ENCODE data around the gene SHISAL1. TPM values are rescaled to one million over a fixed set of nuclear protein-coding genes. Genes with fewer than 3 reads are reported as not detected.

SHISAL1 gene
- total RNA-seq, 1 experiment from 2014 or later: 2.9 TPM

DNA sequence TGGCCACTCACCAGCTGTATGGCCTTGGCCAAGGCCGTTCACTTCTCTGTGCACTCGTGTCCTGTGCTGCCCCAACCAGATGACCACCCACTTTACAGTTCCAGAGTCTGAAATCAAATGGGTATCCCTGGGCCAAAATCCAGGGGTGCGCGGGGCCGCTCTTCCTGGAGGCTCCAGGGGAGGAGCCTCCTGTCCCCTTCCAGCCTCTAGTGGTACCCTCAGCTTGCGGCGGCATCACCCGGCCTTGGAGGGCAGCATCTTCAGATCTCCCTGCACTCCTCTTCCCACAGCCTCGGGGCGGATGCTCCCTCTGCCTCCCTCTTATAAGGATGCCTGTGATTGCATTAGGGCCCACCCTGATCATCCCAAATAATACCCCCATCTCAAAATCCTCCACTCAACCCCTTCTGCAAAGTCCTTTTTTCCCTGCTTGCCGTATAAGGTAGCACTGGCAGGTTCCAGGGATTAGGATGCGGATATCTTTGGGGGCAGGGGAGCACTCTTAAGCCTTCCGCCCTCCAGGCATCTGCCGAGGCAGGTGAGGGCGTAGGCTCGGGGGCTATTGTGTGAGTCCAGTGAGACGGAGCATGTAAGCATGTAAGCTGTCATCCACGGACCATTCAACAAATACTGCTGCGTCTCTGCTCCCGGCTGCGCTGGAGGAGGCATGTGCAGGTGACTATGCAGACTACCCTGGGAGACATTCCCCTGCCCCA is 24.4 kb upstream of the SHISAL1 start:
- Histone ChIP-seq H4K20me1 (ENCODE audit: control insufficient read depth, insufficient read depth, insufficient read length) (no peaks in the 10 kb centered on the region), H4K8ac (replicated peaks; ENCODE audit: insufficient read length, low read depth, low read length) (no peak overlapping the region), H2BK5ac (ENCODE audit: insufficient read length, low read length) (no peak overlapping the region), H3K9ac (ENCODE audit: extremely low read depth, insufficient read length, low read length) (no peak overlapping the region), H3K27ac (ENCODE audit: insufficient read length, low read depth, low read length) (no peak overlapping the region), H3K79me2 (ENCODE audit: insufficient read depth, low read length) (no peaks in the 10 kb centered on the region), H2BK15ac (ENCODE audit: low read depth, low read length) (no peak overlapping the region), H2AK5ac (ENCODE audit: insufficient read length, low read length) (no peak overlapping the region), H3K4me2 (ENCODE audit: insufficient read depth, insufficient read length, low read length) (no peak overlapping the region), H4K5ac (ENCODE audit: insufficient read length, low read depth, low read length) (no peak overlapping the region), H3K56ac (ENCODE audit: insufficient read length, low read depth, low read length) (no peak overlapping the region), H3K27me3 (ENCODE audit: insufficient read depth, low read length) (peaks cover under 1% of the 10 kb centered on the region; the same call in 1 of the 2 replicates), H3K9me3 (ENCODE audit: control insufficient read depth, low read depth, low read length) (no peaks in the 10 kb centered on the region), H3K23me2 (ENCODE audit: insufficient read length, low read depth, low read length, poor library complexity, severe bottlenecking) (peaks cover 2% of the 10 kb centered on the region), H3T11ph (ENCODE audit: low read length) (no peak overlapping the region), H3K14ac (ENCODE audit: insufficient read depth, low read length) (no peak overlapping the region), H2BK20ac (ENCODE audit: low read depth, low read length, poor library complexity, severe bottlenecking) (no peak overlapping the region), H3K4ac (ENCODE audit: low read depth, low read length) (no peak overlapping the region), H2AFZ (ENCODE audit: low read length) (no peak overlapping the region), H2BK12ac (ENCODE audit: insufficient read length, low read depth, low read length) (no peak overlapping the region), H3K18ac (ENCODE audit: insufficient read length, low read depth, low read length) (no peak overlapping the region), H4K91ac (ENCODE audit: insufficient read length, low read depth, low read length) (no peak overlapping the region), H3K79me1 (ENCODE audit: insufficient read depth, low read depth, low read length, poor library complexity, severe bottlenecking) (no peaks in the 10 kb centered on the region), H3K4me1 (ENCODE audit: insufficient read depth, low read length) (no peaks in the 10 kb centered on the region), H2BK120ac (ENCODE audit: low read depth, low read length, poor library complexity, severe bottlenecking) (no peak overlapping the region), H3K23ac (ENCODE audit: insufficient read length, low read depth, low read length) (no peak overlapping the region)
- no peaks in the 10 kb centered on the region for H3K36me3 Mint-ChIP-seq (ENCODE audit: insufficient read depth in 1 of 3, low read depth in 3 of 3)
- TF ChIP-seq, protein P1, sequence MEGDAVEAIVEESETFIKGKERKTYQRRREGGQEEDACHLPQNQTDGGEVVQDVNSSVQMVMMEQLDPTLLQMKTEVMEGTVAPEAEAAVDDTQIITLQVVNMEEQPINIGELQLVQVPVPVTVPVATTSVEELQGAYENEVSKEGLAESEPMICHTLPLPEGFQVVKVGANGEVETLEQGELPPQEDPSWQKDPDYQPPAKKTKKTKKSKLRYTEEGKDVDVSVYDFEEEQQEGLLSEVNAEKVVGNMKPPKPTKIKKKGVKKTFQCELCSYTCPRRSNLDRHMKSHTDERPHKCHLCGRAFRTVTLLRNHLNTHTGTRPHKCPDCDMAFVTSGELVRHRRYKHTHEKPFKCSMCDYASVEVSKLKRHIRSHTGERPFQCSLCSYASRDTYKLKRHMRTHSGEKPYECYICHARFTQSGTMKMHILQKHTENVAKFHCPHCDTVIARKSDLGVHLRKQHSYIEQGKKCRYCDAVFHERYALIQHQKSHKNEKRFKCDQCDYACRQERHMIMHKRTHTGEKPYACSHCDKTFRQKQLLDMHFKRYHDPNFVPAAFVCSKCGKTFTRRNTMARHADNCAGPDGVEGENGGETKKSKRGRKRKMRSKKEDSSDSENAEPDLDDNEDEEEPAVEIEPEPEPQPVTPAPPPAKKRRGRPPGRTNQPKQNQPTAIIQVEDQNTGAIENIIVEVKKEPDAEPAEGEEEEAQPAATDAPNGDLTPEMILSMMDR (conservative IDR thresholded peaks at IDR 0.05): no peak
- WGBS (ENCODE audit: extremely low coverage, insufficient read length, low lambda C conversion rate): no CpG with 5 or more reads among the region's 21 CpGs
- H3K9me3 Mint-ChIP-seq: no peaks in the 10 kb centered on the region
- peak overlapping the region in 1 of 2 experiments; percentile 39; a peak in 2 of 5 replicates for H3K4me3 Mint-ChIP-seq
- H3K27ac Mint-ChIP-seq: no peak overlapping the region
- no peak for DNase-seq
- H3K27me3 Mint-ChIP-seq (ENCODE audit: low read depth): peaks cover 28% of the 10 kb centered on the region
- H3K4me1 Mint-ChIP-seq: peaks cover 17 to 23% of the 10 kb centered on the region in 2 experiments
